ENCODE measurements around the gene UBXN4. TPM values are rescaled to one million over a fixed set of nuclear protein-coding genes. Genes with fewer than 3 reads are reported as not detected.
A peak's percentile ranks its signal among the peaks of the same experiment; 100 is the strongest.

The UBXN4 gene
- total and polyA plus RNA-seq, 2 of the 13 experiments (the other 11 are each of a cell fraction or from before 2014, with no cell fraction given): 74.2 to 104 TPM

DNA sequence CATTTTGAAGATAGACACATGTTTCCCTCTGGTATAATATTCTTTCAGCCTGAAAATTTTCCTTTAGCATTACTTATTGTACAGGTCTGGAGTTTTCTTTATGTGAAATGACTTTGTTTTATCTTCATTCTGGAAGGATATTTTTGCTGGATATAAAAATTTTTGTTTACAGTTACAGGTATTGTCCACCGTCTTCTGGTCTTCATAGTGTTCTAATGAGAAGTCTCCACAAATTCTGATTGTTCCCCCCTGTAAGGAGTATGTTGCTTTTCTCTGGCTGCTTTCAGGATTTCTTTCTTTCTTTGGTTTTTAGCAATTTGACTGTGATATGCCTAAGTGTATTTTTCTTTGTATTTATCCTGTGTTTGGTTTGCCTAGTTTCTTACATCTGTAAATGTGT is 15.0 kb downstream of the UBXN4 start:
- Histone ChIP-seq H2AFZ (ENCODE audit: low read length) (no peak overlapping the region), H3K9me3 (ENCODE audit: low read length) (peaks cover 10% of the 10 kb centered on the region; the same call in 1 of the 2 replicates), H3K4me2 (ENCODE audit: low read depth, low read length) (no peak overlapping the region), H3K36me3 (replicated peaks in 1 of 2; ENCODE audit: control insufficient read depth in 1 of 2, insufficient read depth in 2 of 2, low read length in 2 of 2) (peaks cover 25 to 82% of the 10 kb centered on the region in 2 experiments), H3K27me3 (ENCODE audit: control insufficient read depth in 1 of 2, insufficient read depth in 2 of 2, low read length in 2 of 2) (no peaks in the 10 kb centered on the region), H3K9ac (ENCODE audit: insufficient read depth, low read depth, low read length) (no peak overlapping the region), H3K79me2 (ENCODE audit: insufficient read depth, low read length) (no peaks in the 10 kb centered on the region), H3K4me3 (replicated peaks in 1 of 3; ENCODE audit: insufficient read depth in 1 of 3, low read depth in 2 of 3, low read length in 3 of 3) (no peak overlapping the region), H4K20me1 (ENCODE audit: insufficient read depth, low read length) (no peaks in the 10 kb centered on the region), H3K27ac (ENCODE audit: extremely low read length, insufficient read depth, low read length) (no peak overlapping the region), H3K4me1 (ENCODE audit: insufficient read depth, low read length) (no peaks in the 10 kb centered on the region)
- TF ChIP-seq ZFP1 (CRISPR knock-in tag; IDR thresholded peaks at IDR 0.05) (peak; percentile 95), SNRNP70 (IDR thresholded peaks at IDR 0.05; ENCODE audit: low read depth, low read length) (no peak)
- TF ChIP-seq, protein P1, sequence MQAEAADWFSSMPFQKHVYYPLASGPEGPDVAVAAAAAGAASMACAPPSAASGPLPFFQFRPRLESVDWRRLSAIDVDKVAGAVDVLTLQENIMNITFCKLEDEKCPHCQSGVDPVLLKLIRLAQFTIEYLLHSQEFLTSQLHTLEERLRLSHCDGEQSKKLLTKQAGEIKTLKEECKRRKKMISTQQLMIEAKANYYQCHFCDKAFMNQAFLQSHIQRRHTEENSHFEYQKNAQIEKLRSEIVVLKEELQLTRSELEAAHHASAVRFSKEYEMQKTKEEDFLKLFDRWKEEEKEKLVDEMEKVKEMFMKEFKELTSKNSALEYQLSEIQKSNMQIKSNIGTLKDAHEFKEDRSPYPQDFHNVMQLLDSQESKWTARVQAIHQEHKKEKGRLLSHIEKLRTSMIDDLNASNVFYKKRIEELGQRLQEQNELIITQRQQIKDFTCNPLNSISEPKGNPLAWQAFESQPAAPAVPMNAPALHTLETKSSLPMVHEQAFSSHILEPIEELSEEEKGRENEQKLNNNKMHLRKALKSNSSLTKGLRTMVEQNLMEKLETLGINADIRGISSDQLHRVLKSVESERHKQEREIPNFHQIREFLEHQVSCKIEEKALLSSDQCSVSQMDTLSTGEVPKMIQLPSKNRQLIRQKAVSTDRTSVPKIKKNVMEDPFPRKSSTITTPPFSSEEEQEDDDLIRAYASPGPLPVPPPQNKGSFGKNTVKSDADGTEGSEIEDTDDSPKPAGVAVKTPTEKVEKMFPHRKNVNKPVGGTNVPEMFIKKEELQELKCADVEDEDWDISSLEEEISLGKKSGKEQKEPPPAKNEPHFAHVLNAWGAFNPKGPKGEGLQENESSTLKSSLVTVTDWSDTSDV (CRISPR knock-in tag; IDR thresholded peaks at IDR 0.05): no peak
- POLR2A ChIA-PET: interaction anchor here (1.2 to 1.3 kb wide), 2 partner anchors 14 to 15 kb away, joined by 3 to 5 read pairs; partner anchors contain the start of gene UBXN4
- in situ Hi-C loops (cut with HindIII; ENCODE audit: extremely low pct_ligation_motif_present, low pct_unique_long_range_greater_than_20kb) (no loop called here), intact Hi-C loops (cut with micrococcal nuclease; ENCODE audit: unreplicated experiment) (no loop called here)
- 98% methylated on average over 1 of the region's 1 CpG for WGBS (ENCODE audit: low lambda C conversion rate)
- FAIRE-seq (no peak), DNase-seq (ENCODE audit: low spot score) (no peak), ATAC-seq (no peak)
- CTCF ChIA-PET (ENCODE audit: low intra/inter-chr PET ratio, low total read pairs): no interaction called here
- no TSS peak for BruUV-seq (replicated peaks)

DNA sequence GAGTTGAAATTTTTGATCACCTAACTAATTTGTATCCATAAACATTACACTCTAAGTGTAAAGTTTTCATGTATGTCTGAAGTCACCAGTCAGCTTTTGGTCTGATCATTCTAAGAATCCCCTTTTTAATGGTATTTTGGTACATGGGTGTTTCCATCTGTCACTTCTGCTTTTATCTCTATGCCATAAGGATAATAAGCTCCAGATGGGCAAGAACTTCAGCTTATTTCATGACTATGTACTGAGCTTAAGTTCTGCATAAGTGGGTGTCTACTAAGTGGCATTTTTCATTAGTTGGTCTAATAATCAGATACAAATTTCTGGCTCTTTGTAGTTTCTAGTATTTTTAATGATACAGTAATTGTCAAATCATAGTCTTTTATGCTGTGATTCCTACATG is 20.4 kb downstream of the UBXN4 start:
- H4K20me1 ChIP-seq (ENCODE audit: insufficient read depth, low read length): no peaks in the 10 kb centered on the region
- no peaks in the 10 kb centered on the region for H3K79me2 ChIP-seq (ENCODE audit: insufficient read depth, low read length)
- H3K4me1 ChIP-seq (ENCODE audit: insufficient read depth, low read length): no peaks in the 10 kb centered on the region
- in situ Hi-C loops (cut with HindIII; ENCODE audit: extremely low pct_ligation_motif_present, low pct_unique_long_range_greater_than_20kb) (no loop called here), intact Hi-C loops (cut with micrococcal nuclease; ENCODE audit: unreplicated experiment) (no loop called here)
- DNase-seq (ENCODE audit: low spot score) (no peak), FAIRE-seq (no peak), ATAC-seq (no peak)
- no peaks in the 10 kb centered on the region for H3K9me3 ChIP-seq (ENCODE audit: low read length)
- no peak overlapping the region for H3K27ac ChIP-seq (ENCODE audit: extremely low read length, insufficient read depth, low read length)
- peaks cover 34 to 81% of the 10 kb centered on the region in 2 experiments for H3K36me3 ChIP-seq (replicated peaks in 1 of 2; ENCODE audit: control insufficient read depth in 1 of 2, insufficient read depth in 2 of 2, low read length in 2 of 2)
- no peaks in the 10 kb centered on the region for H3K27me3 ChIP-seq (ENCODE audit: control insufficient read depth in 1 of 2, insufficient read depth in 2 of 2, low read length in 2 of 2)
- POLR2A ChIA-PET: no interaction called here
- no peak overlapping the region for H3K4me2 ChIP-seq (ENCODE audit: low read depth, low read length)
- no peak overlapping the region for H3K9ac ChIP-seq (ENCODE audit: insufficient read depth, low read depth, low read length)
- BruUV-seq (replicated peaks): no TSS peak
- H2AFZ ChIP-seq (ENCODE audit: low read length): no peak overlapping the region
- no peak overlapping the region for H3K4me3 ChIP-seq (replicated peaks in 1 of 3; ENCODE audit: insufficient read depth in 1 of 3, low read depth in 2 of 3, low read length in 3 of 3)
- CTCF ChIA-PET (ENCODE audit: low intra/inter-chr PET ratio, low total read pairs): no interaction called here
- TF ChIP-seq GTF2F1 (IDR thresholded peaks at IDR 0.05; ENCODE audit: low read length): no peak
- TF ChIP-seq SIX1 (CRISPR knock-in tag; IDR thresholded peaks at IDR 0.05; ENCODE audit: borderline replicate concordance): no peak
- TF ChIP-seq GABPA (IDR thresholded peaks at IDR 0.05; ENCODE audit: low read depth, low read length): no peak
- no peak for TF ChIP-seq GABPA (CRISPR knock-in tag; IDR thresholded peaks at IDR 0.05; ENCODE audit: low read depth)
- TF ChIP-seq SMAD3 (CRISPR knock-in tag; IDR thresholded peaks at IDR 0.05): no peak
- no peak for TF ChIP-seq TEAD3 (CRISPR knock-in tag; optimal IDR thresholded peaks at IDR 0.05; ENCODE audit: borderline replicate concordance)
- no peak for TF ChIP-seq FIP1L1 (IDR thresholded peaks at IDR 0.05; ENCODE audit: borderline replicate concordance, insufficient read depth, low read depth, low read length)
- TF ChIP-seq ZNF20 (CRISPR knock-in tag; IDR thresholded peaks at IDR 0.05): no peak
- TF ChIP-seq ZNF713 (CRISPR knock-in tag; IDR thresholded peaks at IDR 0.05): no peak
- no peak for TF ChIP-seq IKZF1 (IDR thresholded peaks at IDR 0.05)
- TF ChIP-seq SP140L (CRISPR knock-in tag; IDR thresholded peaks at IDR 0.05; ENCODE audit: borderline replicate concordance): no peak
- no peak for TF ChIP-seq SOX5 (CRISPR knock-in tag; IDR thresholded peaks at IDR 0.05; ENCODE audit: borderline replicate concordance)
- no peak for TF ChIP-seq ZNF552 (CRISPR knock-in tag; IDR thresholded peaks at IDR 0.05; ENCODE audit: borderline replicate concordance)
- no peak for TF ChIP-seq RFXAP (CRISPR knock-in tag; IDR thresholded peaks at IDR 0.05; ENCODE audit: borderline replicate concordance)

Measured in HepG2 (cell line).